Ovary (tissue), 3 donors: ENCODE data around the gene HBA2.

Experiments
- CTCF ChIP-seq, 3 donors: fragments of 450-650 bp in 2 of 3; fragments of 200-600 bp in 1 of 3; IDR thresholded peaks; one replicate each; pipeline versions ENCODE4 v1.5.1 to v1.8.0; 2016 to 2022; ENCODE audit warnings: antibody characterized with exemption in 3 of 3, mild to moderate bottlenecking in 1 of 3
- EP300 ChIP-seq: sonication (generic); formaldehyde crosslinking; IDR thresholded peaks from one replicate; pipeline ENCODE4 v1.6.1; 2017; ENCODE audit warnings: antibody characterized with exemption
- POLR2A ChIP-seq: fragments of 450-650 bp; IDR thresholded peaks from one replicate; pipeline ENCODE4 v1.6.1; 2017; ENCODE audit warnings: antibody characterized with exemption, mild to moderate bottlenecking, moderate library complexity
- donor health status: DM: no; HTN: no; CAD: no.

GRCh38 chr16:143047-143446 lies 29.6 kb upstream of the HBA2 start:
- TF ChIP-seq POLR2A (no peak), CTCF (IDR thresholded peaks at IDR 0.05) (no peak), EP300 (no peak)
